ENCODE data around the gene WIPF3. TPM values are rescaled to one million over a fixed set of nuclear protein-coding genes. Genes with fewer than 3 reads are reported as not detected.

WIPF3 gene
- total and polyA plus RNA-seq, 2 of the 4 experiments (the other 2 are of a cell fraction) = not detected

DNA sequence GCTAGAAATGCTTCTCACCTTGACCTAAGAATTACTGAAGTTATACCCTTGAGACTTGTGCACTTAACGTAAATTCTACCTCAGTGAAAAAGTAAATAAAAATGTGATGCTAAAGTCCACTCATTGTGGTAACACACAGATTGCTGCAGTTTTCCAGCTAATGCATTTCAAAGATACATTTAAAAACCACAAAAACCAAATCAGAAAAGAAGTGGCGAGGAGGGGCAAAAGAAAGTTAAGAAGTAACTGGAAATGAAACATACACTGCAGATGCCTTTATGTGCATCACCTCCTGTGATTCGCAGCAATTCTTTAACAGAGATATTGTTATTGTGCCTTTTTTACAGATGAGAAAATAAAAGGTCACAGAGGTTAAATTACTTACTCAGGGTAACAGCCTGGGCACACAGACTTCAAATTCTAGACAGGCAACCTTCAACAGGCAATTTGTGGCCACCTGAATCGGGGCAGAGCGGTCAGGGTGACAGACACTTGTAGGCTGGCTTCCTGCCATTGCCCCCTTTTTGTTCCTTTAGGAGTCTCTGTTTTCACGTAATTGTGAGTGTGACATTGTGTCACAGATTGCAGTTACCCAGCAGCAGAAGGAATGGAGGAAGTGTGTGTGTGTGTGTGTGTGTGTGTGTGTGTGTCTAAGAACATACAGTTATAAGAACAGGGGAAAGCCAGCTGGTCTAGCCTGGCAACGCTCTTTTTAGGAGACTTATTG lies 1.9 kb downstream of the WIPF3 start:
- no peak overlapping the region for H4K5ac ChIP-seq (ENCODE audit: low read depth, low read length)
- intact Hi-C loops (cut with micrococcal nuclease) = no loop called here
- ATAC-seq (ENCODE audit: low read depth) (no peak), DNase-seq (no peak)
- H3K4me3 ChIP-seq (ENCODE audit: insufficient read depth, low read depth, low read length) = no peak overlapping the region
- ChIA-PET POLR2A (ENCODE audit: unreplicated experiment) (no interaction called here), CTCF (no interaction called here)
- no peaks in the 10 kb centered on the region for H3K4me1 ChIP-seq (ENCODE audit: control insufficient read depth, insufficient read depth, low read length)
- H3K9me3 ChIP-seq (ENCODE audit: control insufficient read depth, insufficient read depth, low read length) = peaks cover 2% of the 10 kb centered on the region; the same call in 1 of the 2 replicates
- H2BK5ac ChIP-seq (ENCODE audit: low read depth, low read length, poor library complexity, severe bottlenecking) = no peak overlapping the region
- H2BK120ac ChIP-seq (ENCODE audit: low read depth, low read length) = no peak overlapping the region
- no peak overlapping the region for H3K4me2 ChIP-seq (ENCODE audit: low read depth, low read length)
- no peak for TF ChIP-seq CEBPB (IDR thresholded peaks at IDR 0.05; ENCODE audit: low read depth, low read length)
- no peak for TF ChIP-seq FOS (IDR thresholded peaks at IDR 0.05; ENCODE audit: low read depth, low read length)
- no peak for TF ChIP-seq BHLHE40 (IDR thresholded peaks at IDR 0.05; ENCODE audit: low read depth, low read length)
- TF ChIP-seq, protein P1, sequence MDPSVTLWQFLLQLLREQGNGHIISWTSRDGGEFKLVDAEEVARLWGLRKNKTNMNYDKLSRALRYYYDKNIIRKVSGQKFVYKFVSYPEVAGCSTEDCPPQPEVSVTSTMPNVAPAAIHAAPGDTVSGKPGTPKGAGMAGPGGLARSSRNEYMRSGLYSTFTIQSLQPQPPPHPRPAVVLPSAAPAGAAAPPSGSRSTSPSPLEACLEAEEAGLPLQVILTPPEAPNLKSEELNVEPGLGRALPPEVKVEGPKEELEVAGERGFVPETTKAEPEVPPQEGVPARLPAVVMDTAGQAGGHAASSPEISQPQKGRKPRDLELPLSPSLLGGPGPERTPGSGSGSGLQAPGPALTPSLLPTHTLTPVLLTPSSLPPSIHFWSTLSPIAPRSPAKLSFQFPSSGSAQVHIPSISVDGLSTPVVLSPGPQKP (IDR thresholded peaks at IDR 0.05; ENCODE audit: borderline replicate concordance, low read depth, low read length) = no peak
- no peak for TF ChIP-seq POLR2A (IDR thresholded peaks at IDR 0.05; ENCODE audit: low read depth, low read length)
- TF ChIP-seq SMC3 (IDR thresholded peaks at IDR 0.05; ENCODE audit: low read depth, low read length) = no peak
- no peak for TF ChIP-seq MAZ (IDR thresholded peaks at IDR 0.05; ENCODE audit: borderline replicate concordance, low read depth, low read length)
- H2BK20ac ChIP-seq (ENCODE audit: low read depth, low read length) = no peak overlapping the region
- H3K23ac ChIP-seq (ENCODE audit: low read depth, low read length) = no peak overlapping the region
- dilution Hi-C loops (cut with HindIII; ENCODE audit: low sequenced_read_pairs, unreplicated experiment) = no loop called here
- H4K20me1 ChIP-seq (ENCODE audit: insufficient read depth, low read length) = no peaks in the 10 kb centered on the region
- BruUV-seq (replicated peaks) = no TSS peak
- H3K4ac ChIP-seq (ENCODE audit: low read depth, low read length) = no peak overlapping the region
- H3K27me3 ChIP-seq (ENCODE audit: control insufficient read depth, insufficient read depth, low read length) = peaks cover 57% of the 10 kb centered on the region
- WGBS, 2 experiments (ENCODE audit: extremely low coverage in 2 of 2, insufficient read length in 1 of 2) = no CpG with 5 or more reads among the region's 7 CpGs
- H2AFZ ChIP-seq (replicated peaks; ENCODE audit: low read length, poor library complexity) = no peak overlapping the region
- in situ Hi-C loops (cut with MboI; ENCODE audit: low sequenced_read_pairs) = no loop called here
- no peak overlapping the region for H2AK5ac ChIP-seq (ENCODE audit: low read depth, low read length)
- no peak overlapping the region for H3K18ac ChIP-seq (ENCODE audit: low read depth, low read length)
- H3K56ac ChIP-seq (ENCODE audit: extremely low read depth, insufficient read depth, low read length) = no peak overlapping the region
- H2BK15ac ChIP-seq (ENCODE audit: low read depth, low read length) = no peak overlapping the region
- H3K9me1 ChIP-seq (ENCODE audit: insufficient read depth, low read length) = no peaks in the 10 kb centered on the region
- no peaks in the 10 kb centered on the region for H3K36me3 ChIP-seq (ENCODE audit: control insufficient read depth, insufficient read depth, low read length)
- H3K14ac ChIP-seq (replicated peaks; ENCODE audit: low read depth, low read length) = no peak overlapping the region
- no peak overlapping the region for H4K91ac ChIP-seq (ENCODE audit: insufficient read depth, low read depth, low read length)
- H3K79me1 ChIP-seq (ENCODE audit: low read depth in 1 of 2, low read length in 2 of 2) = no peaks in the 10 kb centered on the region
- no peak overlapping the region for H3K27ac ChIP-seq (ENCODE audit: insufficient read depth, low read length)
- no peak overlapping the region for H4K8ac ChIP-seq (ENCODE audit: low read depth in 2 of 2, low read length in 2 of 2)
- no peak overlapping the region for H2AK9ac ChIP-seq (replicated peaks; ENCODE audit: low read depth, low read length, poor library complexity)
- no peak overlapping the region for H3K9ac ChIP-seq (ENCODE audit: low read depth, low read length)

Measured in IMR-90 (cell line).